NCI-H2029 treated with DMSO at 0.1 percent for 48 hours (cell line): ENCODE measurements around the gene DNAI2.
A peak's percentile ranks its signal among the peaks of the same experiment; 100 is the strongest.

Experiments used
- DNase-seq: peaks from one replicate; lab custom pipeline; 2025; lab: John Stamatoyannopoulos, UW

Gene DNAI2

GRCh38 chr17:74339537-74340195, 65.6 kb downstream of the DNAI2 start:
- peak; percentile 62 for DNase-seq

- DNase-seq = no peak
Measured at GRCh38 chr17:74340470-74341023, 66.5 kb downstream of the DNAI2 start.

- no peak for DNase-seq
Measured at GRCh38 chr17:74342224-74342623, 68.2 kb downstream of the DNAI2 start.

- DNase-seq = no peak
Measured at GRCh38 chr17:74343121-74343520, 69.1 kb downstream of the DNAI2 start.

GRCh38 chr17:74343526-74344284, 69.7 kb downstream of the DNAI2 start:
- no peak for DNase-seq

- DNase-seq = no peak
Measured at GRCh38 chr17:74344658-74345057, 70.6 kb downstream of the DNAI2 start.

- no peak for DNase-seq
Measured at GRCh38 chr17:74345433-74346241, 71.6 kb downstream of the DNAI2 start.

- DNase-seq = no peak
Measured at GRCh38 chr17:74347646-74348045, 73.6 kb downstream of the DNAI2 start.

GRCh38 chr17:74349120-74349519, 75.1 kb downstream of the DNAI2 start:
- no peak for DNase-seq

- no peak for DNase-seq
Measured at GRCh38 chr17:74350486-74350885, 76.5 kb downstream of the DNAI2 start.

- DNase-seq = no peak
Measured at GRCh38 chr17:74351552-74352210, 77.6 kb downstream of the DNAI2 start.

- DNase-seq = no peak
Measured at GRCh38 chr17:74353446-74354060, 79.5 kb downstream of the DNAI2 start.

- DNase-seq = no peak
Measured at GRCh38 chr17:74354123-74354522, 80.1 kb downstream of the DNAI2 start.

- DNase-seq = no peak
Measured at GRCh38 chr17:74354561-74354960, 80.5 kb downstream of the DNAI2 start.

- DNase-seq = no peak
Measured at GRCh38 chr17:74355065-74355464, 81.0 kb downstream of the DNAI2 start.

GRCh38 chr17:74356646-74357465, 82.8 kb downstream of the DNAI2 start:
- DNase-seq = no peak

GRCh38 chr17:74357466-74357809, 83.4 kb downstream of the DNAI2 start:
- no peak for DNase-seq

- DNase-seq = no peak
Measured at GRCh38 chr17:74358697-74359096, 84.7 kb downstream of the DNAI2 start.

- DNase-seq = no peak
Measured at GRCh38 chr17:74359916-74360315, 85.9 kb downstream of the DNAI2 start.

- DNase-seq = no peak
Measured at GRCh38 chr17:74360899-74361229, 86.8 kb downstream of the DNAI2 start.
